Measurements from ENCODE around the gene MMP7.

The MMP7 gene

DNA sequence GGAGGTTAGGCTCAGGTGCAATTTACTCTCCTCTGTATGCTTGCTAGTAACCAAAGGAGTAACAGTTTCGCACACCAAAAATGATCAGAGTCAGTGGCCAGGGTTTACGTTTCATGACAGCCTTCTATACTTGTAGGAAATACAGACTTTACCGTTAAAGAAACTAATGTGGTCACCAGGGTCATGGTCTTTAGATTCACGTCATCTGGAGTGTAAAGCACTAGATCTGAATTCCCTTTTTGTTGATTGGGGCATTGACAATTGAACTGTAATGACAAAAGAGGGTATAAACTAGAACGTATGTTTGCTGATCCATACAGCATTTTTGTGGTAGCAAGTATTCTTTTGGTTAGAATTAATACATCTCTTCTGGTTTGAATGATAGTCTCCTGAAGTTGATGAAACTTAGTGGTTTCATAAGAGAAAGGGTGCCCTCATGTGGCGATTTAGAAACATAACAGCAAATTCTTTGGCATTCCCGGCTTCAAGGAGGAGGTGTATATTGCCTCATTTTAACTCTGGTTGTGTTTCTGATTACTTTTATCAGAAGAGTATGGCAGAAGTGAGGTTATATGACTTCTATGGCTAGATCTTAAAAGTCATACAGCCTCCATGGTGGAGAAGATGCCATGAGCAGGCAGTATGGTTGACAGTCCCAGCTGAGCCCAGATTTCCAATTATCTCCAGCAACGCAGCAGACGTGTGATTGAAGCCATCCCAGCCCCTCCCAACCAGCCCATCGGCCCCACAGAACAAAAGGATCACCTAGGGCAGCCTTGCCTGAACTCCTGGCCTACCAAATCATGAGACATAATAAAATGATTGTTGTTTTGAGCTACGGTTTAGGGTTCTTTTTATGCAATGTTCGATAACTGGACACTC is 35.1 kb downstream of the MMP7 start:
- DNase-seq (ENCODE audit: low read depth): peak; percentile 7

DNA sequence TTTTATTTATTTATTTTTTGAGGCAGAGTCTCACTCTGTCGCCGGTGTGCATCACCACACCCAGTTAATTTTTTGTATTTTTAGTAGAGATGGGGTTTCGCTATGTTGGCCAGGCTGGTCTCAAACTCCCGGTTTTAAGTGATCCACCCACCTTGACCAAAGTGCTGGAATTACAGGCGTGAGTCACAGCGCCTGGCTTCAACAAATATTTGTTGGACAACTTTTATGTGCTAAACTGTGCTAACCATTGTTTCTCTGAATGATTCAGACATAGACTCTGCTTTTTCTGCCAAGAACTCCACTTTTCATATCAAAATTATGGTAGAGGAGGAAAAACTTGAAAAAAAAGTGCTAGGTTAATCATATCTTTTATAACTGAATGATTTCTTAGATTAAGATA is 36.3 kb downstream of the MMP7 start:
- DNase-seq (ENCODE audit: low read depth): no peak

DNA sequence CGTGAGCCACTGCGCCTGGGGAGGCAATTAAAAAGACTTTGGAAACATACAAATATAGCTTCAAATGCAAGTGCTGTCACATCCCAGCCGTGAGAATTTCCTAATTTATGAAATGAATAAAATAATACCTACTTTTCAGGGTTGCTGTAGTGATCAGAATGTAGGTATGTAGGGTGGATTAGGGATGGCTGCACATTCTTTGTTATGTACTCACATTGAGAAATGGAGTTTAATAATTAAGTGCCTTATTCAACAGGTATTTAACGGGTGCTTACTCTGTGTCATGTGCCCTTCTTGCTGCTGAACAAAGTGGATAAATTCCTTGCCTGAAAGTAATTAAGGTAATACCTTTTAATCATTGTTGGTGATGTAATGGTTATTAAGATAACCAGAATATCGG is 37.0 kb downstream of the MMP7 start:
- DNase-seq (ENCODE audit: low read depth): no peak

DNA sequence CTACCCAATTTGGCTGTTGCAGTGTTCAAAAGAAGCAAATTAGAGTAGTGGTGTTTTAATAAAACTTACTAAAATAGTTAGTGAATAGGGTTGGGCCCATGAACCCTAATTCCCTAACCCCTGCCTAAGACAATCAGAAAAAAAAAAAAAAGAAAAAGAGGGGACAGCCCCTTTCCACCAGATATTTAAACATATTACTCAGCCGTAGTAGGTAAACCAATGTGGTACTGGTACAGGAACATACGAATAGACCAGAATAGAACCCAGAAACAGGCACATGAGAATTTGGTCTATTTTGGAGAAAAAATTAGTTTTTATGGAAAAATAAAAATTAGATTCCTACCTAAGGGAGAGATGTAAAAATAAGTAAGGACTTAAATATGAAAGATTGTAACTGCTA is 38.6 kb downstream of the MMP7 start:
- no peak for DNase-seq (ENCODE audit: low read depth)

DNA sequence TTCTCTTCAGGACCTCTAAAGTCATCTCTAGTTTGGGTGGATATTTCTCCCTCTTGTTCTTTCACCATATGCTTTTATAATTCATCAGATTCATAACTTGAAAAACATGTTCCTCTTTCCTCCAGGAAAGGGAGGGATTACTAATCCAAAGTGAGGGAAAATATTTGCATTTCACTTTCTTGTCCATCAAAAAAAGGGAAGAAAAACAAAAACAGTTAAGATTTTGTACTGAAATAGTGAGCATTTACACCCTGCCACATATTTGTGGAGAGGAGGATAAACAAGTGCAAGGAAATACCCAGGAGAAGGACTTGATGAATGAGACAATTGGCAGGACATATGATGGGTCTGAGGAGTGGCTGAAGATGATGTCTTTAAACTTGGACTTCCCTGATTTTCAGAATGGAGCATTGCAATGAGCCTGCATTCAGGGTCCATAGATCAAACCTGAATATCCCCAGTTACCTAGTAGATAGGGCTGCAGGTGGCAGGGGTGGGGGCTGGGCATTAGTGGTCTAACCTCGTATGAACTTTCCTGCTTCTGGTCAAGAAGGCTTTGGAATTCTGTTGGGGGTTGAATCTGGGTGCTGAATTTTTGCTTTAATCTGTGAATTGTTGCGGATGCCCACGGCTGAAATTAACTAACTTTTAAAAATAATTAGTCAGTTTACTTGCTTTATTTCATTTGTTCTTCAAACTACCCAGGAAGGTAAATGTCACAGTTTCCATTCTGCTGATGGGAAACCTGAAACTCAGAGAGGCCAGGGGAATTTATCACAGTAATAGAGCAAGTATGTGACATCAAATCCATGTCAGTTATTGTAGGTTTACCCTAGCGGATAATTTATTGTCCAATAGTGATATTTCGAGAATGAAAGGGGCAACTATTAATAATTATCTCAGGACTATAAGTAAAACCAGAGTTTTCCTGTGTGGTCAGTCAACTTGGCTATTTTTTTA is 41.1 kb downstream of the MMP7 start:
- no peak for DNase-seq (ENCODE audit: low read depth)

DNA sequence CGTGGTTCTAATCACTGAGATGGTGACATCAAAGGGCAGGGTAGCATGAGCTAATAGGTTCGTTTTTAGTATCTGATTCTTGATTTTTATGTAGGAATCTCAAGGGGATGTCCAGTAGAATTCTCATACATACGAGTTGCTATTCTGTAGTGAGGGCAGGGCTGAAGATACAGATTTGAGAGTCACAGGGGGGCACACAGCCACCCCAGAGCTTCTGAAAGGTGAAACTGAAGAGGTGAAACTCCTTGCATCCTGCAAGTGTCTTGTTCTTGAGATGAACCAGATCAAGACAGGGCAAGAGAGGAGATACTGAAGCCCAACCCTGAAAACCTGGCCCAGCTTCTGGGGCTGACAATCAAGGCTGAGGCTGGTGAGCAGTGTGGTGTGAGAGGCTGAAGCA is 42.3 kb downstream of the MMP7 start:
- DNase-seq (ENCODE audit: low read depth): no peak

DNA sequence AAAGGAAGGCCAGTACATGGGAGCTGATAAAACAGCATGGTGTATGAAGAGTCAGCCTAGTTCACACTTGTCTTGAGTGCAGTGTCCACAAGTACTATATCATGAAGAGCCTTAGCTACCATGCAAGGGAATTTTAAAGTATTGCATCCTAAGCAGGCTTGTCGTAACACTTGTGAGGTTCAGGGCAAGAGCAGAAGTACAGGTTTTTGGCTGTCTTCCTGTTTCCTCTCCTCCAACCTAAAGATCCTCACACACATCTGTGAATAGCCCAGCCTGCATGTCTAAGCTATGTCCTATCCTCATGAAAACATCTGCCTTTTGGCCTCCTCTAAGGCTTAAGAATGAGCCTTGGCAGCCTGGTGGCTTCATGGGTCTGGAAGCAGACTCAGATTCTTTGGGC is 43.3 kb downstream of the MMP7 start:
- DNase-seq (ENCODE audit: low read depth): no peak

DNA sequence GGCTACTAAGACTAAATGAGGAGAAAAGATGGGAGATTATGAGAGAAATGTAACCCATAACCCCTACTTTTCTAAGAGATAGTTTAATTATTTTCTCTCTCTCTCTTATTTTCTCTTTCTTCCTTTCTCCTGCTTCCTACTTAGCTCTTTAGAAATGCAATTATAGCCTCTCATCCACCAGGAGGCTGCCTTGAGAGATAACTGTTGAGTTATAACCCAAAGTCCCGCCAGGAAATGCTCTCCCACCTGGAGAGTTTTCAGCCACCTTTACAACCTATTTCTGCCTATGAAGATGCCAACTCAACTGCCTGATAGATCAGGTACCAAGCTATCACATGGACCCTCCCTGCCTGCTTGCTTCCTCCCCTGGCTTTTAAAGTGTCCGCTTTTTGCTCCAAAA is 44.0 kb downstream of the MMP7 start:
- DNase-seq (ENCODE audit: low read depth): no peak

DNA sequence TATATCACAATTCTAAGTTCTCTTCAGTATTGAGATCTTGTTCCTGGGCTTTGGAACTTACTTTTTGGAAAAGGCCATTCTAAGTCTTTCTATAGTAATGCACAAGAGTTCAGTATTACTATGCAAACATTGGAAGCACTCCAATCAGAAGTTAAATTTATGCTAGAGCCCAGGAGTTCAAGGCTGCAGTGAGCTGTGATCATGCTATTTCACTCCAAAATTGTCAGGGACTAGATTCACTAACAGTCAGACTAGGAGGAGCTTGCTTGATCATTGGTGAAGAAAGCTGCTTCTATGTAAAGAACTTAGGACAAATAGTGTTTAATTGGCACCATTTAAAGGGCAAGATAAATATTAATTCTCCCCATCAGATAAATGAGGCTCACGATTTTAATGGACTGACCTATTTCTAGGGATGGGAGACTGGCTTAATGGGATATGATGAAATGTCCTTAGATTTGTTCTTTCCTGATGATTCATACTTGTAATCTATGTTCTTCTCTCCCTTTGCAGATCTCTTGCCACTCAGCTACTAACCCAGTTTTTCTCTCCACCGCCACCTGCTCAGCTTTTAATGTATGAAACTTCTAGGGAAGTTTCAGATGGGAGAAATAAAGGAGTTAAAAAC is 45.3 kb downstream of the MMP7 start:
- DNase-seq (ENCODE audit: low read depth): no peak

DNA sequence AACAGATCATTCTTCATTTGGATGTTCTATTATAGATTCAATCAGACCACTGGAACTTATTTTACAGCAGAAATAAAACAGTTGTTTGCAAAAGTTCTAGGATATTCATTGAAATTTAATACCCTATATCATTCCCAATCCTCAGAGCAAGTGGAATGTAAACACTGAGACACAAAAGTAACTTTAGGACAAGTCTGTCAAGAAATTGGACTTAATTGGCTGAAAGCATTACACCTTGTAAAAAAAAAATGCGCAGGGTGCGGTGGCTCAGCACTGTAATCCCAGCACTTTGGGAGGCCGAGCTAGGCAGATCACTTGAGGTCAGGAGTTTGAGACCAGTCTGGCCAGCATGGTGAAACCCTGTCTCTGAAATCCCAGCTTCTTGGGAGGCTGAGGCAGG is 48.1 kb downstream of the MMP7 start:
- DNase-seq (ENCODE audit: low read depth): no peak

DNA sequence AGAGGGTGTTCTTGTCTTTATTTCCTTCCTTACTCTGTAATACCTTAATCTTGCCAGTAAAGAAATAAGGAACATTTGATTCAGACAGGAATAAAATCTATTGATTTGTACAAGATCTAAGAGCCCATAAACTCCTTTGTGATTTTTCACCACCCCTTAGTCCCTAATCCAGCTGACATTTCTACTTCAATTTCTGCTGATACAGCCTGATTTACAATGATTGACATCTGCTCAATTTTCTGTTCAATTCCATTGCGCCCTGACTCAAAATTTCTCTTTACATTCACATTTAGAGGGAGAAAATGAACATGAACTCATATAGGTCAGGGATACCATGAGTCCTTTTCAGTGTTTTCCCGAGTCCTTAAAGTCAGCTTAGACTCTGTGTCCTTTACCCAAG is 50.8 kb downstream of the MMP7 start:
- no peak for DNase-seq (ENCODE audit: low read depth)

DNA sequence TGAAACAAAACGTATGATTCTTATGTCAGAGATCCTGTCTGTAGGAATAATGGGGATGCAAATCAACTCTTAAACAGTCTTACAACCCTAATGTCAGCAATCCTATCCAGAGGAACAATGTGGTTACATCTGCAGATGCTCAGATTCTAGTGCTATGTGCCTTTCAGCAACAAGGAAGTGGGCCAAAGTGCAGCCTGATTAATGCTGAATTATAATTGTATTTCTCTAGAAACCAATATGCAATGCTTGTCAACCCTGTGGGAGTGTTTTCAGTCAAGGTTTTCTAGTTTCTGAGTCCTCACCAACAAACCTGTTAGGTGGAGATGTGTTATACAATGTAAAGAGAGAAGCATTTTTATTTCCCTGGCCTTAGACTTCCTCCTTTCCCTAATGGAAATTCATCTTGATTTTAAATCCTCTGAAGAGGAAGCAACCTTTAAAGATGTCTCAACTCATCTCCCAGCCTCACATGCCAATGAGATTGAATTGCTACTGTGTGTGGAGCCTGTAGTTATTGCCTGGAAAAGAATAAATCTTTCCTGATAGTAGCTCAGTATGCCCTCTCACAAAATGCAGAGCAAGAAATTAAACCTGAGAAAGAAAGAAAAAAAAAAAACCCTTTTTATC is 51.8 kb downstream of the MMP7 start:
- no peak for DNase-seq (ENCODE audit: low read depth)

DNA sequence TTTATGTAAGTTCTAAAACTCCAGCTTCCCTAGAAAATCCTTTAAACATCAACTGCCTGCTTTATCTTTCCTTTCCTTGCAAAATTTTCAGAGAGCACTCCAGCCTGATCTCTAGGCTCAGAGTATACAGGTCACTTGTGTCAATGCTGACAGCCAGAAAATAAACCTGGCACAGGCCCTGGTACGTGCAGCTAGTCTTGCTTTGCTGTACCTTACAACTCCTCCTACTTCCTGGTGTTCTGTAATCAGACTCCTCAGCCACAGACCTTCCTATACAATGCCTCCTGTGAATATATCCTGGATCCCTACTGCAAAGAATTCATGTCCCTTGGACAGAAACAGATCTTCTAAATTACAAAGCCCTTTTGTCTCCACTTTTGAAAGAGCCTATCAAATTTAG is 53.7 kb downstream of the MMP7 start:
- DNase-seq (ENCODE audit: low read depth): no peak

DNA sequence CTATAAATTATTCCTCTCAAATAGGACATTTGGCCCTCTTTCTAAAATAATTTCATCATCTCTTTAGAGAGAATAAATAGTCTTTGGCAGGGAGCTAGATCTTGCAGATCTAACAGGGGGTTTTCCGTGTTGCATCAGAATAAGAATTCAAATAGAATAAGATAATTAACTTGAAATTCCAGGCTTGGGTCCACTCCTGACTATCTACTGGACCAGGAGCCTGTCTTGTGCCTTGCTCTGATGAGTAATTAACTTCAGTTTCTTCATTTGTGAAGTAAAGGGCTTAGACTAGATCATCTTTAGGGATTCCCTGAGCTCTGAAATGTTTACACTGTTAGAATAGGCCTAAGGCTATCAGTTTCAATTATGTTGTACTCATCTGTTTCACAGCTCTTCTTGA is 54.5 kb downstream of the MMP7 start:
- no peak for DNase-seq (ENCODE audit: low read depth)

DNA sequence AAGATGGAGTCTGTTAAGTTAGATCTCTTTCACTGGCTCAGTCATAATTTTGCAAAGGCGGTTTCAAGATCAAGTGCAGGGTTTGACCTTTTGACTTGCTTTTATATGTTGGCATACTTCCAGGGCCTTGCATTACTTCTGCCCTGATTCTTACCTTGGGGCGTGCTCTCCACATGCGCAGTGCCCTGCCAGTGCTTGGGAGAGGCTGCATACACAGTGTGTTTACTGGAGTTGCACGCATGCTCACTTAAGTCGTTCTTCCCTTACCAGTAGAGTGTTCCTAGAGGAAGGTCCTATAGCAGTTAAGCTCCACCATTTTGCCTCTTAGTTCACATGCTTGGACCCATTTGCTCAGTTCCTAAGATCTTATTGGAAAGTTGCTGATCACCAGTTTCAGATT is 57.0 kb downstream of the MMP7 start:
- no peak for DNase-seq (ENCODE audit: low read depth)

DNA sequence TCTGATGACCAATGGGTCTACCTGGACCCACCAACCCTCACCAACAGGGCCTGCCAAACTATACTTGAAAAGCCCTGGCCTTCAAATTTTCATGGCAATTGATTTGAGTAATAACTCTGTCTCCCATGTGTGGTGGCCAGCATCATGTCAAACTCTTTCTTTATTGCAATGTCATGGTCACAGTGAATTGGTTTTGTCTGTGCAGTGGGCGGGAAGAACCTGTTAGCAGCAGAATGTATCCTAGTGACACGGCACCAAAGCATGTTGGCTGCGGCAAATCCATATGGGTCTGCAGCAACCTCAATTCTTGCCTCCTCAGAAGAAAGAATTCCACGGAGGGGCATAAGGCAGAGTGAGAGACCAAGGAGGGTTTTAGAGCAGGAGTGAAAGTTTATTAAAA is 58.4 kb downstream of the MMP7 start:
- no peak for DNase-seq (ENCODE audit: low read depth)

DNA sequence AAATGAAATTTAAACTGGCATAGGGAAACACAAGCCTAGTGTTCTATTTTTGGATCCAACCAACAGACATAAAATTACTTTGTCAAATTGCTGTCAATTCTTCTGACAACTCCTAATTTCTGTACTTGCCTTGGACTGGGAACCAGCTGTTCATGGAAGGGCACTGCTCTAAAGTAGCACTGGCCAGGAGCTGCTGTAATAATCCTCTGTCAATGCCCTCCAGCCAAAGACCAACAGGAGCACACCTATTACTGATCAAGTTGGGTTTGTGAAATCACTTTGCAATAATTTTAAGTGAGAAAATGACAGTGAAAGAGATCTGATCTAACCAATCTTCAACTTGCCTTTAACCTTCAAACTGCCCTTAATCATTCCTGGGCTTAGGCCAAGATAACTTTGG is 59.1 kb downstream of the MMP7 start:
- DNase-seq (ENCODE audit: low read depth): no peak

All from stimulated activated CD8-positive, alpha-beta memory T cell treated with anti-CD3 and anti-CD28 coated beads, Interleukin-15, amount 100 ng/mL, for 1 hour (primary cell).